Measurements from ENCODE around the gene TSPAN13.

The TSPAN13 gene

GRCh38 chr7:16822029-16822428 is 68.5 kb downstream of the TSPAN13 start:
- no peak for ATAC-seq (replicated peaks)
- peaks cover 0 to 4% of the 10 kb centered on the region in 2 donors for H3K9me3 Mint-ChIP-seq

GRCh38 chr7:16826060-16826459 is 72.5 kb downstream of the TSPAN13 start:
- H3K36me3 Mint-ChIP-seq: peaks cover 1 to 3% of the 10 kb centered on the region in 2 donors
- no peak overlapping the region for H3K27ac Mint-ChIP-seq
- H3K9me3 Mint-ChIP-seq: peaks cover 6 to 9% of the 10 kb centered on the region in 2 donors
- no peak for ATAC-seq (replicated peaks)
- DNase-seq: no peak
- peaks cover 0 to 10% of the 10 kb centered on the region in 2 donors for H3K27me3 Mint-ChIP-seq
- no peaks in the 10 kb centered on the region for H3K4me1 Mint-ChIP-seq
- no peak overlapping the region for H3K4me3 Mint-ChIP-seq

More at GRCh38 chr7:16822029-16822428, 68.5 kb downstream of the TSPAN13 start:
- H3K27ac Mint-ChIP-seq: no peak overlapping the region
- peaks cover 1 to 3% of the 10 kb centered on the region in 2 donors for H3K4me1 Mint-ChIP-seq
- H3K27me3 Mint-ChIP-seq: peaks cover 0 to 13% of the 10 kb centered on the region in 2 donors
- no peak for DNase-seq
- H3K4me3 Mint-ChIP-seq: no peak overlapping the region
- H3K36me3 Mint-ChIP-seq: peaks cover 0 to 1% of the 10 kb centered on the region in 2 donors

DNA sequence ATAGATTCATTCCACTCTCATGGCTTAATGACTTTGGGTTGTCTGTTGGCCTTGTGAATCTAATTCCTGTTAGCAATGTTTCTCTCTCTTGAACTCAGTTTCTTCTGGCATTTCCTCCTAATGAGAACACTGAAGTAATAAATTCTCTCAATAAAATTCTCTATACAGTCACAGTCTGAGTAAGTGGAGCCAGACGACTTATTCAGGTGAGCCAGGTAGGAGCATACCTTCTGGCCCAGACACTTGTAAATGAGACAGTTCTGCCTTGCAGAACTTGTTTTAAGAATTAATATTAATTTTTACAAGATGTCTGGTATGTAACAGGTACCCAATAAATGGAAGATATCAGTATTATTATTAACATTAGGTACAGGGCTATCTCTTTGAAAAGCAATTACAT is 79.8 kb downstream of the TSPAN13 start:
- Mint-ChIP-seq H3K4me1 (peaks cover 0 to 2% of the 10 kb centered on the region in 2 donors), H3K36me3 (peaks cover 0 to 3% of the 10 kb centered on the region in 2 donors), H3K9me3 (peaks cover 4 to 9% of the 10 kb centered on the region in 2 donors), H3K4me3 (no peak overlapping the region), H3K27ac (no peak overlapping the region), H3K27me3 (no peaks in the 10 kb centered on the region)
- DNase-seq (no peak), ATAC-seq (replicated peaks) (no peak)
